ENCODE data around the gene CHST8.

DNA sequence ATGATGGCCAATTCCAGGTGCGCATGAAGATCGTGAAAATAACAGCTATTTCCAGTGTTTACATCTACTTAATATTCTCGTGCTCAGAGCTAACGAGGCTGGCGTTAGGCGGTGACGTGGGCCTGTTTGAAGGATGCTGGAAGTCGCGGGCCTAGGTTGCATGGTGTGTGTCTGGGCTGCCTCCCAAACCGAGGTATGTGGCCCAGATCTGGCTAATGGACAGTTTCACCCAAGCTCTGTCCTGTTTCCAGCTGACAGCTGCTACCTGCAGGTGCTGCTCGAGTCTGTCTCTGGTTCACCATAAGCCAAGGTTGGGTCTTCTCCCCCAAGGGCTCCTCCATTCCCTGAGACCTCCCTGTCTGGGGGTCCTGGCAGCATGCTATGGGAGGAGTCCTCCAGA is 134.4 kb downstream of the CHST8 start:
- TF ChIP-seq CTCF (IDR thresholded peaks at IDR 0.05) (no peak), POLR2A (IDR thresholded peaks at IDR 0.05) (no peak)
